ENCODE measurements around the gene PSTK. TPM values are rescaled to one million over a fixed set of nuclear protein-coding genes. Genes with fewer than 3 reads are reported as not detected.

PSTK gene
- total and polyA plus RNA-seq, 8 donors, result 1.2 to 11.6 (median 4.1) TPM; not detected in 2

- Histone ChIP-seq H3K27me3 (no peaks in the 10 kb centered on the region), H3K27ac (no peak overlapping the region), H3K4me1 (peaks cover 0 to 32% (median 22%) of the 10 kb centered on the region in 4 donors), H3K4me3 (no peak overlapping the region), H3K36me3 (peaks cover 0 to 8% (median 4%) of the 10 kb centered on the region in 4 donors), H3K9me3 (no peaks in the 10 kb centered on the region)
- intact Hi-C loops (cut with DNase I; ENCODE audit: low total_unique reads), result no loop called here
- WGBS, 5 donors, result 91 to 97% (median 95%) methylated on average over 21 to 43 of the region's 43 CpGs
- no peak for TF ChIP-seq EP300 (IDR thresholded peaks at IDR 0.05)
- no peak for TF ChIP-seq POLR2A (IDR thresholded peaks at IDR 0.05)
- no peak for DNase-seq
Observed at GRCh38 chr10:123013456-123014419, 33.5 kb downstream of the PSTK start.

GRCh38 chr10:123014772-123015171, 34.6 kb downstream of the PSTK start:
- no peaks in the 10 kb centered on the region for H3K27me3 ChIP-seq
- 95 to 100% (median 99%) methylated on average over 2 of the region's 2 CpGs for WGBS, 5 donors
- peaks cover 0 to 24% (median 16%) of the 10 kb centered on the region in 4 donors for H3K4me1 ChIP-seq
- H3K36me3 ChIP-seq, result peaks cover 0 to 8% (median 4%) of the 10 kb centered on the region in 4 donors
- intact Hi-C loops (cut with DNase I; ENCODE audit: low total_unique reads), result no loop called here
- H3K4me3 ChIP-seq, result no peak overlapping the region
- DNase-seq, result no peak
- no peak overlapping the region for H3K27ac ChIP-seq
- no peaks in the 10 kb centered on the region for H3K9me3 ChIP-seq
- no peak for TF ChIP-seq CTCF (IDR thresholded peaks at IDR 0.05)
- no peak for TF ChIP-seq POLR2A (IDR thresholded peaks at IDR 0.05)
- TF ChIP-seq EP300 (IDR thresholded peaks at IDR 0.05), result no peak
- no peak for TF ChIP-seq POLR2AphosphoS5 (IDR thresholded peaks at IDR 0.05)

- Histone ChIP-seq H3K4me1 (peaks cover 0 to 24% (median 8%) of the 10 kb centered on the region in 4 donors), H3K4me3 (no peak overlapping the region), H3K27ac (no peak overlapping the region), H3K36me3 (peaks cover 0 to 8% (median 4%) of the 10 kb centered on the region in 4 donors), H3K9me3 (no peaks in the 10 kb centered on the region), H3K27me3 (no peaks in the 10 kb centered on the region)
- WGBS, 5 donors, result 94 to 98% (median 97%) methylated on average over 4 of the region's 4 CpGs
- DNase-seq, result no peak
- TF ChIP-seq POLR2AphosphoS5 (IDR thresholded peaks at IDR 0.05) (no peak), POLR2A (IDR thresholded peaks at IDR 0.05) (no peak), CTCF (IDR thresholded peaks at IDR 0.05) (no peak), EP300 (IDR thresholded peaks at IDR 0.05) (no peak)
- intact Hi-C loops (cut with DNase I; ENCODE audit: low total_unique reads), result no loop called here
Observed at GRCh38 chr10:123016228-123016627, 36.0 kb downstream of the PSTK start.

GRCh38 chr10:123017421-123018165, 37.4 kb downstream of the PSTK start:
- DNase-seq, result peak; percentile 42 to 43
- intact Hi-C loops (cut with DNase I; ENCODE audit: low total_unique reads), result no loop called here
- no peak for TF ChIP-seq POLR2A (IDR thresholded peaks at IDR 0.05)
- TF ChIP-seq EP300 (IDR thresholded peaks at IDR 0.05), result no peak
- TF ChIP-seq CTCF (IDR thresholded peaks at IDR 0.05), result no peak
- TF ChIP-seq POLR2AphosphoS5 (IDR thresholded peaks at IDR 0.05), result no peak
- Histone ChIP-seq H3K27me3 (no peaks in the 10 kb centered on the region), H3K9me3 (no peaks in the 10 kb centered on the region), H3K27ac (peak overlapping the region in 2 of 5 donors; percentile 5 to 29), H3K36me3 (peaks cover 0 to 6% (median 2%) of the 10 kb centered on the region in 4 donors), H3K4me3 (no peak overlapping the region), H3K4me1 (peaks cover 0 to 31% (median 12%) of the 10 kb centered on the region in 4 donors)
- WGBS, 5 donors, result 54 to 64% (median 58%) methylated on average over 9 of the region's 9 CpGs

All from stomach (tissue), 9 donors.